ENCODE results near the gene MKRN2.
A peak's percentile ranks its signal among the peaks of the same experiment; 100 is the strongest.

MKRN2 gene

DNA sequence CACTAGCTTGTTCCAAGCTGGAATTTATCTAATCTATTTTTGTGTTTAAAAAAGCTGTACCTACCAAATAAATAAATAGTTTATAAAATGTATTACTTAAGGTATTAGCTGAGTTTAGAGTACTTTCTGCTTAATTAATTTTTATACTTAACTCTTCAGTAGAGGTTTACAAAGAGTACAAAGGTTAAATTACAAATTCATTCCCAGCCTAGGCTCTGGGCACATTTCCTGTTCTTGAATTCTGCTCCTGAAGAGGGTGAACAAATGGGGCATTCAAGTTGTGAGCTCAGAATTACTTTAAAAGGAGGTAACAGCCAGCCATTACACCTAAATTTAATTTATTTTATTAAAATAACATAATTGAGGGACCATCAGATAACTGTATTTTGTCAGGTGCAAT is 26.4 kb downstream of the MKRN2 start:
- TF ChIP-seq PAX5 (IDR thresholded peaks at IDR 0.05; ENCODE audit: insufficient read depth, low read length, severe bottlenecking) (no peak), SPI1 (IDR thresholded peaks at IDR 0.05; ENCODE audit: low read depth, low read length) (no peak), POLR2AphosphoS5 (IDR thresholded peaks at IDR 0.05; ENCODE audit: low read depth, low read length) (no peak), POLR2A (IDR thresholded peaks at IDR 0.05; ENCODE audit: low read depth, low read length) (no peak), POU2F2 (IDR thresholded peaks at IDR 0.05; ENCODE audit: low read depth, low read length) (no peak), TAF1 (IDR thresholded peaks at IDR 0.05; ENCODE audit: low read depth, low read length) (no peak)
- no peak for DNase-seq (ENCODE audit: insufficient read length, low spot score)
- no peak for FAIRE-seq

DNA sequence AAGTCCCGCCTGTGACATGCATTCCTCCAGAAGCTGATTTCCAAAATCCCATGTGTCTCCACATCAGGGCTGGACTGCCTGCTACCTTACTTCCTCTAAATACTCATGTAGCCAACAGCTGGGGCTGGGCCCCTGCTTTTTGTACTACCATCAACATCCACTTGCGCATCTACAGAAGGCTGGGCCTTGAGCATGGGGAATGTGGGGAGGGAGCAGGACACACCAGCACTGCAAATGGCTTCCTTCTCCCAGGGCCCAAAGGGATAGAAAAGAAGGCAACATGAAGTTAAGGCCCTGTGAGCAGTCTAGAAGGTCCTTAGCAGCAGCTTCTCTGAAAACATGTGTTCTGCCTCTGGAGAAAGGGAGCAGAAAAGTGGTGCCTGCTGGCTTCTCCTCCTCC is 27.2 kb downstream of the MKRN2 start:
- TF ChIP-seq POU2F2 (IDR thresholded peaks at IDR 0.05; ENCODE audit: low read depth, low read length) (no peak), POLR2AphosphoS5 (IDR thresholded peaks at IDR 0.05; ENCODE audit: low read depth, low read length) (no peak), SPI1 (IDR thresholded peaks at IDR 0.05; ENCODE audit: low read depth, low read length) (no peak), PAX5 (IDR thresholded peaks at IDR 0.05; ENCODE audit: insufficient read depth, low read length, severe bottlenecking) (no peak), POLR2A (IDR thresholded peaks at IDR 0.05; ENCODE audit: low read depth, low read length) (no peak), TAF1 (IDR thresholded peaks at IDR 0.05; ENCODE audit: low read depth, low read length) (no peak)
- FAIRE-seq (no peak), DNase-seq (ENCODE audit: insufficient read length, low spot score) (no peak)

DNA sequence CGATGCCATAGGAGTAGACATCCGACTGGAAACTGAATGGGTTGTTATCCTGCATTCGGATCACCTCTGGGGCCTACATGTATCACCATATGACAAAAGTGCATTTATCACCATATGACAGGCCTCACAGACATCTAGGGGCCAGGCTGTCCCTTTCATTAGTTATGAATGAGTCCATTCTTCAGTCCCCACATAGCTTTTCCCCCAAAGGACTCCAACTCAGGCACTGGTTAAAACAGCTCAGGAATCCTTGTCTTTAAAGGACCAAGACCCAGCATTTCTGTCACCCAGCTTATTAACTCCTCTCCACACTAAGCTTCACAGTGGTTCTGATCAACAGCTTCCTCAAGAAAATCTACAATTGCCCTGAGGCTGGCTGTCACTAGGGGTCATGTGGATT is 28.3 kb downstream of the MKRN2 start:
- no peak for TF ChIP-seq PAX5 (IDR thresholded peaks at IDR 0.05; ENCODE audit: insufficient read depth, low read length, severe bottlenecking)
- TF ChIP-seq TAF1 (IDR thresholded peaks at IDR 0.05; ENCODE audit: low read depth, low read length), result no peak
- 0 out of 2 replicates have a peak, but pooled peaks have one; percentile 1 for TF ChIP-seq POLR2A (IDR thresholded peaks at IDR 0.05; ENCODE audit: low read depth, low read length)
- no peak for TF ChIP-seq SPI1 (IDR thresholded peaks at IDR 0.05; ENCODE audit: low read depth, low read length)
- no peak for TF ChIP-seq POU2F2 (IDR thresholded peaks at IDR 0.05; ENCODE audit: low read depth, low read length)
- DNase-seq (ENCODE audit: insufficient read length, low spot score) (no peak), FAIRE-seq (no peak)

GRCh38 chr3:12585970-12586369 is 29.1 kb downstream of the MKRN2 start:
- TF ChIP-seq PAX5 (IDR thresholded peaks at IDR 0.05; ENCODE audit: insufficient read depth, low read length, severe bottlenecking) (peak; percentile 54), TAF1 (IDR thresholded peaks at IDR 0.05; ENCODE audit: low read depth, low read length) (no peak)
- no peak for DNase-seq (ENCODE audit: insufficient read length, low spot score)
- peak; percentile 33 for FAIRE-seq

DNA sequence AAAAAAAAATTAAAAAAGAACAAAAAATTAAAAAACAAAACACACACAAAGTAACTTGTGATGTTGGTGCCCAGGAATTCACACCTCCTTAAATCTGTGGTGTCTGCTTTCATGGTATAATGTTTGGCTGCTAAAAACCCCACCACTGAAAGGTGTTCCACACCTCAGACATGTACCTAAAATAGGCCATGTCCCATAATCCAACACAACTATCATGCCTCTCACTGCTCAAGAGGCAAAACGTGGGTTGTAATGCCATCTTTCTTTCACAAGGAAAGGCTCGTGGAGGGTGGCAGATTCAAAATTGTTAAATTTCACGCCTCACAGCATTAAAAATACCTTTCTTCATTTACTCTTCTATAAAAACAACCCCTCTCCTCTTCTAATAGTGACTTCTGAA is 29.5 kb downstream of the MKRN2 start:
- FAIRE-seq, result no peak
- no peak for DNase-seq (ENCODE audit: insufficient read length, low spot score)
- TF ChIP-seq SPI1 (IDR thresholded peaks at IDR 0.05; ENCODE audit: low read depth, low read length) (no peak), POLR2A (IDR thresholded peaks at IDR 0.05; ENCODE audit: low read depth, low read length) (no peak), TAF1 (IDR thresholded peaks at IDR 0.05; ENCODE audit: low read depth, low read length) (no peak), PAX5 (IDR thresholded peaks at IDR 0.05; ENCODE audit: insufficient read depth, low read length, severe bottlenecking) (no peak), POLR2AphosphoS5 (IDR thresholded peaks at IDR 0.05; ENCODE audit: low read depth, low read length) (no peak), POU2F2 (IDR thresholded peaks at IDR 0.05; ENCODE audit: low read depth, low read length) (no peak)

DNA sequence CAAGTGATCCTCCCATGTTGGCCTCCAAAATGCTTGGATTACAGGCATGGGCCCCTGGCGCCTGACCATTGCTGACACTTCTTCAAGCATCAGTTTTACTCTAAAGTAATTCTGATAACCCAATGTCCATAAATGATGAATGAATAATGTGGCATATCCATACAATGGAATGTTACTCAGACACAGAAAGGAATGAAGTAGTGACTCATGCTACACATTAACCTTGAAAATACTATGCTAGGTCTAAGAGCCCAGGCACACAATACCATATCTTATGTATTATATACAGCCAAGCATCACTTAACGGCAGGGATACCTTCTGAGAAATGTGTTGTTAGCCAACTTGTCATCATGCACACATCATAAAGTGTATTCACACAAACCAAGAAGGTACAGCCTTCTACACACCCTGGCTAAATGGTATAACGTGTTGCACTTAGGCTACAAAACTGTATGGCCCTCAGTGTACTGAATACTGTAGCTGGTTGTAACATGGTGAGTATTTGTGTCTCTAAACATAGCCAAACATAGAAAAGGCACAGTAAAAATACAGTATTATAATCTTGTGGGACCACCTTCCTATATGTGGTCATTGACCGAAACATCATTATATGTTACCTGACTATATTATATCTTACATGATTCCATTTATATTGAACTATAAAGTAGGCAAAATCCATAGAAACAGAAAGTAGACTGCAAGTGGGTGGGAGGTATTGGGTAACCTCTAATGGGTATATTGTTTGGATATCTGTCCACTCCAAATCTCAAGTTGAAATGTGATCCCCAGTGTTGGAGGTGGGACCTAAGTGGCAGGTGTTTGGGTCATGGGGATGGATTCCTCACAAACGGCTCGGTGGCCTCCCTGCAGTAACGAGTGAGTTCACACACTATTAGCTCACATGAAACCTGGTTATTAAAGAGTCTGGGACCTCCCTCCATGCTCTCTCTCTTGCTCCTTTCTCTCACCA is 31.4 kb downstream of the MKRN2 start:
- no peak for DNase-seq (ENCODE audit: insufficient read length, low spot score)
- no peak for TF ChIP-seq POU2F2 (IDR thresholded peaks at IDR 0.05; ENCODE audit: low read depth, low read length)
- TF ChIP-seq POLR2AphosphoS5 (IDR thresholded peaks at IDR 0.05; ENCODE audit: low read depth, low read length), result no peak; the same call in 1 of the 2 replicates
- no peak for TF ChIP-seq SPI1 (IDR thresholded peaks at IDR 0.05; ENCODE audit: low read depth, low read length)
- TF ChIP-seq POLR2A (IDR thresholded peaks at IDR 0.05; ENCODE audit: low read depth, low read length), result no peak
- TF ChIP-seq PAX5 (IDR thresholded peaks at IDR 0.05; ENCODE audit: insufficient read depth, low read length, severe bottlenecking), result no peak
- no peak for FAIRE-seq

- TF ChIP-seq SPI1 (IDR thresholded peaks at IDR 0.05; ENCODE audit: low read depth, low read length) (no peak), TAF1 (IDR thresholded peaks at IDR 0.05; ENCODE audit: low read depth, low read length) (no peak), PAX5 (IDR thresholded peaks at IDR 0.05; ENCODE audit: insufficient read depth, low read length, severe bottlenecking) (no peak), POLR2A (IDR thresholded peaks at IDR 0.05; ENCODE audit: low read depth, low read length) (no peak), POU2F2 (IDR thresholded peaks at IDR 0.05; ENCODE audit: low read depth, low read length) (no peak), POLR2AphosphoS5 (IDR thresholded peaks at IDR 0.05; ENCODE audit: low read depth, low read length) (no peak)
- no peak for DNase-seq (ENCODE audit: insufficient read length, low spot score)
- no peak for FAIRE-seq
Measured at GRCh38 chr3:12590096-12590495, 33.2 kb downstream of the MKRN2 start.

DNA sequence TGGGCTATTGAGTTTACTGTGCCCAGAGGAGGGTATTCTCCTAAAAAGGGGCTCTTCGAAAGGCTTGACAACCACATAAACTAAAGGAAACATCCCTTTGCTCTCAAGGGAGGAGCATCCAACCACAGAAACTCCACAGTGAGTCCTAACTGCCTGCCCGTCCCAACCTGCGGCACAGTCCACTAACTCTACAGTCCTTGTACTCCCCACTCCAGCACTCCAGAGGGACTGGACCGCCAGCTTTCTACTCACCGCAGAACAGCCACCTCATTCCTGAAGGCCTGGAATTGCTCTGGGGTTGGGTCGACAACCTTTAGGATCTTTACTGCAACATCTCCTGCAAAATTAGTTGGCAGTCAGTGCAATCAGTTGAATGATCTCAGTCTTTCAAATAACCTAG is 34.6 kb downstream of the MKRN2 start:
- no peak for FAIRE-seq
- no peak for DNase-seq (ENCODE audit: insufficient read length, low spot score)
- TF ChIP-seq POU2F2 (IDR thresholded peaks at IDR 0.05; ENCODE audit: low read depth, low read length), result no peak
- no peak for TF ChIP-seq SPI1 (IDR thresholded peaks at IDR 0.05; ENCODE audit: low read depth, low read length)
- TF ChIP-seq POLR2A (IDR thresholded peaks at IDR 0.05; ENCODE audit: low read depth, low read length), result no peak
- no peak for TF ChIP-seq POLR2AphosphoS5 (IDR thresholded peaks at IDR 0.05; ENCODE audit: low read depth, low read length)
- TF ChIP-seq TAF1 (IDR thresholded peaks at IDR 0.05; ENCODE audit: low read depth, low read length), result no peak
- no peak for TF ChIP-seq PAX5 (IDR thresholded peaks at IDR 0.05; ENCODE audit: insufficient read depth, low read length, severe bottlenecking)

DNA sequence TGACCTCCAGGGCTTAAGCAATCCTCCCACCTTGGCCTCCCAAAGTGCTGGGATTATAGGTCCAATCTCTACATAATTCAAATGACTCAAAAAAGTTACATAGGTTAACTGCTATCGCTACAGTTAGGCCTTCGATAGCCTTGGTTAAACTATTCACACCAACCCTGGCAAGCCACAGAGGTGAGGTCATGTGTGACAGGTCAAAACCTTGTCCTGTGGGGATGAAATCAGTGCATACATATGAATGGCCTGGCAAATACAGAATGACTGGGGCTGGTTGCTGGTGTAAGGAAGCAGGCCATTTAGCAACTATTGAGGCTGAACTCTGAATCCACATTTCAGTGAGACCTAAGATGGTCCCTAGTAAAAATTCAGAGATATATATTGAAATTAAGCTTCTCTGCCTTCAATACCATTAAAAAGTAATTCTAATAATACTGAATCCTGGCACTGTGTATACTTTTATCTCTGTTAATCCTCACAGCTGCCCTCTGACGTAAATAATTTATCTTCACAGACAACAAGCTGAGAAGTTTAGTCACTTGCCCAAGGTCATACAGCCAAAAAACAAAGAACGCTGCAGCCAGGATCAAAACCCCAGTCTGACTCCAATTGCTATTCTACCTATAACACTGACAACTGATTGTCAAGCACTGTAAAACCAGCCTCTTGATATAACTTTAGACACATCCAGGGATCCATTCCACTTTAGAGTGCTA is 35.3 kb downstream of the MKRN2 start:
- DNase-seq (ENCODE audit: insufficient read length, low spot score) (no peak), FAIRE-seq (no peak)
- TF ChIP-seq PAX5 (IDR thresholded peaks at IDR 0.05; ENCODE audit: insufficient read depth, low read length, severe bottlenecking) (no peak), TAF1 (IDR thresholded peaks at IDR 0.05; ENCODE audit: low read depth, low read length) (no peak), POLR2AphosphoS5 (IDR thresholded peaks at IDR 0.05; ENCODE audit: low read depth, low read length) (no peak), SPI1 (IDR thresholded peaks at IDR 0.05; ENCODE audit: low read depth, low read length) (no peak), POLR2A (IDR thresholded peaks at IDR 0.05; ENCODE audit: low read depth, low read length) (no peak), POU2F2 (IDR thresholded peaks at IDR 0.05; ENCODE audit: low read depth, low read length) (no peak)

Measured in GM12891 (cell line).